PFSK-1 (cell line): Measurements from ENCODE around the gene SORL1.

ENCODE experiments used
- FOXP2 ChIP-seq: optimal IDR thresholded peaks from 2 replicates; pipeline ENCODE3; 2011; ENCODE audit warnings: borderline replicate concordance, control low read depth, inconsistent platforms; ENCODE audit not compliant: insufficient read depth; ENCODE audit errors: extremely low read length, extremely low read depth
- POLR2AphosphoS5 ChIP-seq: IDR thresholded peaks from 2 replicates; pipeline ENCODE4 v1.6.1; 2012; ENCODE audit warnings: low read depth, mild to moderate bottlenecking, control low read depth, low read length, moderate library complexity
- REST ChIP-seq, 2 experiments: IDR thresholded peaks; 2 replicates each; pipeline versions ENCODE4 v1.6.1 to v1.8.0; 2011 to 2012; ENCODE audit warnings: low read depth in 2 of 2, low read length in 2 of 2, control low read depth in 1 of 2, inconsistent platforms in 1 of 2, mild to moderate bottlenecking in 1 of 2, moderate library complexity in 1 of 2; ENCODE audit not compliant: insufficient read depth in 1 of 2
- SIN3A ChIP-seq: IDR thresholded peaks from 2 replicates; pipeline ENCODE4 v1.6.1; 2012; ENCODE audit warnings: mild to moderate bottlenecking, low read length, moderate library complexity, borderline replicate concordance; ENCODE audit not compliant: insufficient read depth
- TAF1 ChIP-seq: IDR thresholded peaks from 2 replicates; pipeline ENCODE4 v1.6.1; 2012; ENCODE audit warnings: low read length, control low read depth, borderline replicate concordance; ENCODE audit not compliant: insufficient read depth

The SORL1 gene

GRCh38 chr11:121479698-121480238 lies 27.7 kb downstream of the SORL1 start:
- TF ChIP-seq POLR2AphosphoS5 (no peak), SIN3A (no peak), REST (IDR thresholded peaks at IDR 0.05; ENCODE audit: insufficient read depth in 1 of 2, low read depth in 2 of 2, low read length in 2 of 2) (no peak), TAF1 (no peak), FOXP2 (no peak)

- no peak for TF ChIP-seq TAF1
- no peak for TF ChIP-seq FOXP2
- TF ChIP-seq SIN3A: no peak
- TF ChIP-seq REST (IDR thresholded peaks at IDR 0.05; ENCODE audit: insufficient read depth in 1 of 2, low read depth in 2 of 2, low read length in 2 of 2): no peak
- no peak for TF ChIP-seq POLR2AphosphoS5
These were observed 30.4 kb downstream of the SORL1 start for GRCh38 chr11:121482231-121483129.

GRCh38 chr11:121483805-121484480 lies 31.8 kb downstream of the SORL1 start:
- no peak for TF ChIP-seq POLR2AphosphoS5

- TF ChIP-seq FOXP2 (no peak), TAF1 (no peak), SIN3A (no peak), REST (IDR thresholded peaks at IDR 0.05; ENCODE audit: insufficient read depth in 1 of 2, low read depth in 2 of 2, low read length in 2 of 2) (no peak), POLR2AphosphoS5 (no peak)
These were observed 33.1 kb downstream of the SORL1 start for GRCh38 chr11:121485216-121485615.

GRCh38 chr11:121486054-121486453 lies 33.9 kb downstream of the SORL1 start:
- TF ChIP-seq TAF1 (no peak), REST (IDR thresholded peaks at IDR 0.05; ENCODE audit: insufficient read depth in 1 of 2, low read depth in 2 of 2, low read length in 2 of 2) (no peak), SIN3A (no peak), FOXP2 (no peak), POLR2AphosphoS5 (no peak)
